ENCODE data around the gene PARPBP.

PARPBP gene

GRCh38 chr12:102171951-102172350 lies 52.0 kb downstream of the PARPBP start:
- DNase-seq (ENCODE audit: low read depth in 1 of 2, low spot score in 1 of 2): no peak
- in situ Hi-C loops (cut with HindIII; ENCODE audit: low pct_unique_long_range_greater_than_20kb, low sequenced_read_pairs): no loop called here
- TF ChIP-seq JUND (IDR thresholded peaks at IDR 0.05; ENCODE audit: low read depth): no peak

- no peak for DNase-seq (ENCODE audit: low read depth in 1 of 2, low spot score in 1 of 2)
- TF ChIP-seq JUND (IDR thresholded peaks at IDR 0.05; ENCODE audit: low read depth): no peak
- in situ Hi-C loops (cut with HindIII; ENCODE audit: low pct_unique_long_range_greater_than_20kb, low sequenced_read_pairs): no loop called here
Observed at GRCh38 chr12:102172436-102172835, 52.5 kb downstream of the PARPBP start.

GRCh38 chr12:102174117-102174516 lies 54.1 kb downstream of the PARPBP start:
- DNase-seq (ENCODE audit: low read depth in 1 of 2, low spot score in 1 of 2): no peak
- in situ Hi-C loops (cut with HindIII; ENCODE audit: low pct_unique_long_range_greater_than_20kb, low sequenced_read_pairs): no loop called here
- TF ChIP-seq JUND (IDR thresholded peaks at IDR 0.05; ENCODE audit: low read depth): no peak

- TF ChIP-seq JUND (IDR thresholded peaks at IDR 0.05; ENCODE audit: low read depth): no peak
- in situ Hi-C loops (cut with HindIII; ENCODE audit: low pct_unique_long_range_greater_than_20kb, low sequenced_read_pairs): no loop called here
- DNase-seq (ENCODE audit: low read depth in 1 of 2, low spot score in 1 of 2): no peak
Observed at GRCh38 chr12:102174761-102175160, 54.8 kb downstream of the PARPBP start.

- DNase-seq (ENCODE audit: low read depth in 1 of 2, low spot score in 1 of 2): no peak
- no peak for TF ChIP-seq JUND (IDR thresholded peaks at IDR 0.05; ENCODE audit: low read depth)
- in situ Hi-C loops (cut with HindIII; ENCODE audit: low pct_unique_long_range_greater_than_20kb, low sequenced_read_pairs): no loop called here
Observed at GRCh38 chr12:102182635-102183034, 62.7 kb downstream of the PARPBP start.

GRCh38 chr12:102195826-102196225 lies 75.8 kb downstream of the PARPBP start:
- in situ Hi-C loops (cut with HindIII; ENCODE audit: low pct_unique_long_range_greater_than_20kb, low sequenced_read_pairs): no loop called here
- no peak for DNase-seq (ENCODE audit: low read depth in 1 of 2, low spot score in 1 of 2)
- TF ChIP-seq JUND (IDR thresholded peaks at IDR 0.05; ENCODE audit: low read depth): no peak

GRCh38 chr12:102197789-102198188 lies 77.8 kb downstream of the PARPBP start, which contains the start of gene PMCH:
PMCH (minus strand) TSS chr12:102197833; CDS start chr12:102197770, 63 bp downstream.
- TF ChIP-seq JUND (IDR thresholded peaks at IDR 0.05; ENCODE audit: low read depth): no peak
- in situ Hi-C loops (cut with HindIII; ENCODE audit: low pct_unique_long_range_greater_than_20kb, low sequenced_read_pairs): no loop called here
- no peak for DNase-seq (ENCODE audit: low read depth in 1 of 2, low spot score in 1 of 2)

- TF ChIP-seq JUND (IDR thresholded peaks at IDR 0.05; ENCODE audit: low read depth): no peak
Observed at GRCh38 chr12:102201436-102202061, 81.6 kb downstream of the PARPBP start.

GRCh38 chr12:102202556-102202955 lies 82.6 kb downstream of the PARPBP start:
- no peak for DNase-seq (ENCODE audit: low read depth in 1 of 2, low spot score in 1 of 2)
- in situ Hi-C loops (cut with HindIII; ENCODE audit: low pct_unique_long_range_greater_than_20kb, low sequenced_read_pairs): no loop called here
- TF ChIP-seq JUND (IDR thresholded peaks at IDR 0.05; ENCODE audit: low read depth): no peak

More at GRCh38 chr12:102201436-102202061, 81.6 kb downstream of the PARPBP start:
- in situ Hi-C loops (cut with HindIII; ENCODE audit: low pct_unique_long_range_greater_than_20kb, low sequenced_read_pairs): no loop called here
- no peak for DNase-seq (ENCODE audit: low read depth in 1 of 2, low spot score in 1 of 2)

GRCh38 chr12:102204025-102204424 lies 84.0 kb downstream of the PARPBP start:
- in situ Hi-C loops (cut with HindIII; ENCODE audit: low pct_unique_long_range_greater_than_20kb, low sequenced_read_pairs): no loop called here
- no peak for DNase-seq (ENCODE audit: low read depth in 1 of 2, low spot score in 1 of 2)
- TF ChIP-seq JUND (IDR thresholded peaks at IDR 0.05; ENCODE audit: low read depth): no peak

- DNase-seq (ENCODE audit: low read depth in 1 of 2, low spot score in 1 of 2): no peak
- no peak for TF ChIP-seq JUND (IDR thresholded peaks at IDR 0.05; ENCODE audit: low read depth)
- in situ Hi-C loops (cut with HindIII; ENCODE audit: low pct_unique_long_range_greater_than_20kb, low sequenced_read_pairs): no loop called here
Observed at GRCh38 chr12:102215992-102216691, 96.2 kb downstream of the PARPBP start.

- DNase-seq (ENCODE audit: low read depth in 1 of 2, low spot score in 1 of 2): no peak
- TF ChIP-seq JUND (IDR thresholded peaks at IDR 0.05; ENCODE audit: low read depth): no peak
- in situ Hi-C loops (cut with HindIII; ENCODE audit: low pct_unique_long_range_greater_than_20kb, low sequenced_read_pairs): no loop called here
Observed at GRCh38 chr12:102220736-102221135, 100.8 kb downstream of the PARPBP start.

GRCh38 chr12:102227954-102228353 lies 108.0 kb downstream of the PARPBP start:
- no peak for TF ChIP-seq JUND (IDR thresholded peaks at IDR 0.05; ENCODE audit: low read depth)
- in situ Hi-C loops (cut with HindIII; ENCODE audit: low pct_unique_long_range_greater_than_20kb, low sequenced_read_pairs): no loop called here
- no peak for DNase-seq (ENCODE audit: low read depth in 1 of 2, low spot score in 1 of 2)

All from T47D (cell line).